K562 (cell line): Measurements from ENCODE around the gene RNASE7.

ENCODE experiments used
- BHLHE40 ChIP-seq: IDR thresholded peaks from 2 replicates; pipeline ENCODE4 v1.6.1; 2011; ENCODE audit warnings: low read length, improper control_type of control experiment
- E2F1 ChIP-seq: sonication (generic); formaldehyde crosslinking; IDR thresholded peaks from 2 replicates; pipeline ENCODE4 v1.8.1; 2023; ENCODE audit warnings: mild to moderate bottlenecking, missing genetic modification reagents, moderate library complexity
- E2F4 ChIP-seq: sonication (generic); formaldehyde crosslinking; IDR thresholded peaks from 2 replicates; pipeline ENCODE4 v1.8.0; 2022; ENCODE audit warnings: mild to moderate bottlenecking, low read depth, missing genetic modification reagents
- JUND ChIP-seq, 2 experiments: IDR thresholded peaks; 2 replicates in 1 of 2; 3 replicates in 1 of 2; pipeline ENCODE4 v1.6.1; 2011; ENCODE audit warnings: borderline replicate concordance in 2 of 2, low read depth in 2 of 2, low read length in 2 of 2, improper control_type of control experiment in 1 of 2, missing biosample characterization in 1 of 2, missing genetic modification characterization in 1 of 2, missing genetic modification reagents in 1 of 2
- PHF20 ChIP-seq: fragments of 450-650 bp; IDR thresholded peaks from 2 replicates; pipeline ENCODE4 v1.6.1; 2018; ENCODE audit not compliant: partially characterized antibody
- POLR2A ChIP-seq: fragments of 450-650 bp; conservative IDR thresholded peaks from 2 replicates; pipeline ENCODE4 v1.6.1; 2016
- RFX1 ChIP-seq: fragments of 450-650 bp; IDR thresholded peaks from 2 replicates; pipeline ENCODE4 v1.6.1; 2016; ENCODE audit warnings: mild to moderate bottlenecking, moderate library complexity
- SMARCC2 ChIP-seq: fragments of 450-650 bp; IDR thresholded peaks from 2 replicates; pipeline ENCODE4 v1.6.1; 2017; ENCODE audit warnings: antibody characterized with exemption, moderate library complexity, mild to moderate bottlenecking, low read depth
- SP1 ChIP-seq: sonication (generic); formaldehyde crosslinking; IDR thresholded peaks from 2 replicates; pipeline ENCODE4 v1.8.1; 2022; ENCODE audit warnings: mild to moderate bottlenecking, missing genetic modification reagents
- TBL1XR1 ChIP-seq, 2 experiments: IDR thresholded peaks; 2 replicates each; pipeline ENCODE4 v1.6.1; 2012; ENCODE audit warnings: improper control_type of control experiment in 2 of 2, low read length in 2 of 2, mild to moderate bottlenecking in 1 of 2

GRCh38 chr14:20997564-20997963 lies 44.6 kb upstream of the RNASE7 start:
- TF ChIP-seq RFX1 (no peak), SP1 (CRISPR knock-in tag) (no peak), SMARCC2 (no peak), PHF20 (no peak), E2F1 (no peak), POLR2A (no peak), E2F4 (CRISPR knock-in tag) (no peak), TBL1XR1 (IDR thresholded peaks at IDR 0.05; ENCODE audit: low read length in 2 of 2) (no peak), BHLHE40 (no peak), JUND (IDR thresholded peaks at IDR 0.05; ENCODE audit: borderline replicate concordance, low read depth, low read length) (no peak), JUND (tag; IDR thresholded peaks at IDR 0.05; ENCODE audit: borderline replicate concordance, low read depth, low read length) (no peak)
